ENCODE measurements around the gene RBM44.
A peak's percentile ranks its signal among the peaks of the same experiment; 100 is the strongest.

RBM44 gene

GRCh38 chr2:237772513-237772912 lies 26.1 kb upstream of the RBM44 start:
- Histone ChIP-seq H3K4me3 (ENCODE audit: insufficient read depth in 1 of 2, low read depth in 1 of 2, low read length in 2 of 2) (no peak overlapping the region), H3K79me1 (replicated peaks; ENCODE audit: low read length, poor library complexity, severe bottlenecking) (peaks cover 12% of the 10 kb centered on the region), H2AK5ac (ENCODE audit: low read length, severe bottlenecking) (no peak overlapping the region), H3K23ac (ENCODE audit: low read length in 2 of 2) (no peak overlapping the region), H3K36me3 (ENCODE audit: control insufficient read depth in 1 of 2, insufficient read depth in 2 of 2, low read depth in 1 of 2, low read length in 2 of 2) (peaks cover 27 to 82% of the 10 kb centered on the region in 2 experiments), H2BK120ac (ENCODE audit: low read depth, low read length) (no peak overlapping the region), H3K4me2 (ENCODE audit: low read length, poor library complexity, severe bottlenecking) (no peak overlapping the region), H3K9me3 (ENCODE audit: control insufficient read depth, low read length) (no peaks in the 10 kb centered on the region), H4K8ac (ENCODE audit: low read length) (no peak overlapping the region), H3K4me1 (ENCODE audit: control insufficient read depth, insufficient read depth, low read depth, low read length) (peaks cover 1% of the 10 kb centered on the region), H3K14ac (ENCODE audit: low read length in 2 of 2) (no peak overlapping the region), H2BK5ac (ENCODE audit: low read depth, low read length, poor library complexity, severe bottlenecking) (no peak overlapping the region), H3K4ac (ENCODE audit: low read depth in 1 of 2, low read length in 2 of 2) (no peak overlapping the region), H3K27me3 (ENCODE audit: control insufficient read depth in 1 of 2, insufficient read depth in 1 of 2, low read length in 2 of 2) (no peaks in the 10 kb centered on the region), H2AFZ (ENCODE audit: low read depth, low read length) (no peak overlapping the region), H4K91ac (ENCODE audit: low read length) (no peak overlapping the region), H2BK12ac (ENCODE audit: low read length in 2 of 2) (no peak overlapping the region), H2BK15ac (ENCODE audit: low read depth, poor library complexity, severe bottlenecking) (no peak overlapping the region), H3K9ac (ENCODE audit: low read length) (no peak overlapping the region), H3K18ac (ENCODE audit: low read depth in 1 of 2, low read length in 2 of 2) (no peak overlapping the region), H3K27ac (ENCODE audit: low read length, poor library complexity, severe bottlenecking) (no peak overlapping the region)
- WGBS, result 100% methylated on average over 3 of the region's 3 CpGs
- no peak for DNase-seq

- Histone ChIP-seq H2BK5ac (ENCODE audit: low read depth, low read length, poor library complexity, severe bottlenecking) (no peak overlapping the region), H3K4me2 (ENCODE audit: low read length, poor library complexity, severe bottlenecking) (no peak overlapping the region), H2AFZ (ENCODE audit: low read depth, low read length) (no peak overlapping the region), H3K14ac (ENCODE audit: low read length in 2 of 2) (no peak overlapping the region), H4K91ac (ENCODE audit: low read length) (no peak overlapping the region), H3K79me1 (replicated peaks; ENCODE audit: low read length, poor library complexity, severe bottlenecking) (peaks cover 14% of the 10 kb centered on the region), H2BK15ac (ENCODE audit: low read depth, poor library complexity, severe bottlenecking) (no peak overlapping the region), H3K9ac (ENCODE audit: low read length) (no peak overlapping the region), H3K27ac (ENCODE audit: low read length, poor library complexity, severe bottlenecking) (no peak overlapping the region), H3K4me1 (ENCODE audit: control insufficient read depth, insufficient read depth, low read depth, low read length) (peaks cover 1% of the 10 kb centered on the region), H3K18ac (ENCODE audit: low read depth in 1 of 2, low read length in 2 of 2) (no peak overlapping the region), H4K8ac (ENCODE audit: low read length) (no peak overlapping the region), H3K4me3 (ENCODE audit: insufficient read depth in 1 of 2, low read depth in 1 of 2, low read length in 2 of 2) (no peak overlapping the region), H3K36me3 (ENCODE audit: control insufficient read depth in 1 of 2, insufficient read depth in 2 of 2, low read depth in 1 of 2, low read length in 2 of 2) (peaks cover 33 to 88% of the 10 kb centered on the region in 2 experiments), H3K27me3 (ENCODE audit: control insufficient read depth in 1 of 2, insufficient read depth in 1 of 2, low read length in 2 of 2) (no peaks in the 10 kb centered on the region), H3K4ac (ENCODE audit: low read depth in 1 of 2, low read length in 2 of 2) (no peak overlapping the region), H3K23ac (ENCODE audit: low read length in 2 of 2) (peak overlapping the region in 1 of 2 experiments; percentile 24), H2AK5ac (ENCODE audit: low read length, severe bottlenecking) (no peak overlapping the region), H3K9me3 (ENCODE audit: control insufficient read depth, low read length) (no peaks in the 10 kb centered on the region), H2BK120ac (ENCODE audit: low read depth, low read length) (no peak overlapping the region), H2BK12ac (ENCODE audit: low read length in 2 of 2) (no peak overlapping the region)
- DNase-seq, result no peak
- 92% methylated on average over 14 of the region's 15 CpGs for WGBS
These were observed 24.8 kb upstream of the RBM44 start for GRCh38 chr2:237773826-237774225.

- Histone ChIP-seq H3K27me3 (ENCODE audit: control insufficient read depth in 1 of 2, insufficient read depth in 1 of 2, low read length in 2 of 2) (no peaks in the 10 kb centered on the region), H3K4me1 (ENCODE audit: control insufficient read depth, insufficient read depth, low read depth, low read length) (peaks cover 1% of the 10 kb centered on the region), H3K9ac (ENCODE audit: low read length) (no peak overlapping the region), H4K91ac (ENCODE audit: low read length) (no peak overlapping the region), H3K4ac (ENCODE audit: low read depth in 1 of 2, low read length in 2 of 2) (peak overlapping the region in 1 of 2 experiments; percentile 13), H2AFZ (ENCODE audit: low read depth, low read length) (no peak overlapping the region), H3K79me1 (replicated peaks; ENCODE audit: low read length, poor library complexity, severe bottlenecking) (peaks cover 14% of the 10 kb centered on the region), H3K14ac (ENCODE audit: low read length in 2 of 2) (no peak overlapping the region), H2BK5ac (ENCODE audit: low read depth, low read length, poor library complexity, severe bottlenecking) (no peak overlapping the region), H3K4me2 (ENCODE audit: low read length, poor library complexity, severe bottlenecking) (no peak overlapping the region), H2BK15ac (ENCODE audit: low read depth, poor library complexity, severe bottlenecking) (no peak overlapping the region), H2BK120ac (ENCODE audit: low read depth, low read length) (no peak overlapping the region), H4K8ac (ENCODE audit: low read length) (no peak overlapping the region), H3K27ac (ENCODE audit: low read length, poor library complexity, severe bottlenecking) (no peak overlapping the region), H3K36me3 (ENCODE audit: control insufficient read depth in 1 of 2, insufficient read depth in 2 of 2, low read depth in 1 of 2, low read length in 2 of 2) (peaks cover 40 to 88% of the 10 kb centered on the region in 2 experiments), H2AK5ac (ENCODE audit: low read length, severe bottlenecking) (no peak overlapping the region), H2BK12ac (ENCODE audit: low read length in 2 of 2) (no peak overlapping the region), H3K23ac (ENCODE audit: low read length in 2 of 2) (no peak overlapping the region), H3K18ac (ENCODE audit: low read depth in 1 of 2, low read length in 2 of 2) (no peak overlapping the region), H3K4me3 (ENCODE audit: insufficient read depth in 1 of 2, low read depth in 1 of 2, low read length in 2 of 2) (no peak overlapping the region), H3K9me3 (ENCODE audit: control insufficient read depth, low read length) (no peaks in the 10 kb centered on the region)
- 92% methylated on average over 13 of the region's 13 CpGs for WGBS
- DNase-seq, result peak; percentile 63
These were observed 23.6 kb upstream of the RBM44 start for GRCh38 chr2:237774811-237775553.

- Histone ChIP-seq H3K4me2 (ENCODE audit: low read length, poor library complexity, severe bottlenecking) (no peak overlapping the region), H2BK5ac (ENCODE audit: low read depth, low read length, poor library complexity, severe bottlenecking) (no peak overlapping the region)
- 98% methylated on average over 14 of the region's 14 CpGs for WGBS
These were observed 19.1 kb upstream of the RBM44 start for GRCh38 chr2:237779521-237779920.

More at GRCh38 chr2:237779521-237779920, 19.1 kb upstream of the RBM44 start:
- Histone ChIP-seq H3K9ac (ENCODE audit: low read length) (no peak overlapping the region), H2BK15ac (ENCODE audit: low read depth, poor library complexity, severe bottlenecking) (no peak overlapping the region), H2AK5ac (ENCODE audit: low read length, severe bottlenecking) (no peak overlapping the region), H3K4me3 (ENCODE audit: insufficient read depth in 1 of 2, low read depth in 1 of 2, low read length in 2 of 2) (no peak overlapping the region), H3K18ac (ENCODE audit: low read depth in 1 of 2, low read length in 2 of 2) (no peak overlapping the region), H2BK120ac (ENCODE audit: low read depth, low read length) (no peak overlapping the region), H2AFZ (ENCODE audit: low read depth, low read length) (no peak overlapping the region), H3K9me3 (ENCODE audit: control insufficient read depth, low read length) (no peaks in the 10 kb centered on the region), H3K4ac (ENCODE audit: low read depth in 1 of 2, low read length in 2 of 2) (no peak overlapping the region), H2BK12ac (ENCODE audit: low read length in 2 of 2) (no peak overlapping the region), H4K8ac (ENCODE audit: low read length) (no peak overlapping the region), H3K27me3 (ENCODE audit: control insufficient read depth in 1 of 2, insufficient read depth in 1 of 2, low read length in 2 of 2) (no peaks in the 10 kb centered on the region), H3K79me1 (replicated peaks; ENCODE audit: low read length, poor library complexity, severe bottlenecking) (peaks cover 16% of the 10 kb centered on the region), H4K91ac (ENCODE audit: low read length) (no peak overlapping the region), H3K14ac (ENCODE audit: low read length in 2 of 2) (no peak overlapping the region), H3K36me3 (ENCODE audit: control insufficient read depth in 1 of 2, insufficient read depth in 2 of 2, low read depth in 1 of 2, low read length in 2 of 2) (peaks cover 46 to 77% of the 10 kb centered on the region in 2 experiments), H3K23ac (ENCODE audit: low read length in 2 of 2) (no peak overlapping the region), H3K4me1 (ENCODE audit: control insufficient read depth, insufficient read depth, low read depth, low read length) (no peaks in the 10 kb centered on the region), H3K27ac (ENCODE audit: low read length, poor library complexity, severe bottlenecking) (no peak overlapping the region)
- no peak for DNase-seq
